GM23338 (cell line): ENCODE measurements around the gene SYNE2. TPM values are rescaled to one million over a fixed set of nuclear protein-coding genes. Genes with fewer than 3 reads are reported as not detected.

ENCODE experiments used
- ATAC-seq: fragments of 200-7000 bp; cut with Tn5 transposase; 3 replicates; pipeline ENCODE4 v1.9.1; 2020
- DNase-seq: peaks from one replicate; pipeline ENCODE4 v3.0.0-alpha.2; 2015; ENCODE audit warnings: low spot score
- H2AFZ ChIP-seq: fragments of 200-600 bp; sonication (generic); 2 replicates; pipeline ENCODE4 v1.8.0; 2016; ENCODE audit warnings: antibody characterized with exemption, mild to moderate bottlenecking, moderate library complexity
- H3F3A ChIP-seq: fragments of 200-600 bp; sonication (generic); replicated peaks from 2 replicates; pipeline ENCODE4 v1.8.0; 2017; ENCODE audit warnings: antibody characterized with exemption, mixed run types, low read depth
- H3K27ac ChIP-seq: fragments of 200-600 bp; sonication (generic); 2 replicates; pipeline ENCODE4 v1.6.1; 2016; ENCODE audit warnings: low read depth
- H3K27me3 ChIP-seq: fragments of 200-600 bp; sonication (generic); 2 replicates; pipeline ENCODE4 v1.8.0; 2016; ENCODE audit warnings: mild to moderate bottlenecking, mixed run types, moderate library complexity; ENCODE audit not compliant: insufficient read depth
- H3K36me3 ChIP-seq: fragments of 200-600 bp; sonication (generic); 2 replicates; pipeline ENCODE4 v1.8.0; 2016; ENCODE audit warnings: mild to moderate bottlenecking; ENCODE audit not compliant: insufficient read depth
- H3K4me1 ChIP-seq: fragments of 200-600 bp; sonication (generic); 2 replicates; pipeline ENCODE4 v1.8.0; 2016; ENCODE audit warnings: mild to moderate bottlenecking, moderate library complexity; ENCODE audit not compliant: insufficient read depth
- H3K4me2 ChIP-seq: fragments of 200-600 bp; sonication (generic); 2 replicates; pipeline ENCODE4 v1.7.1; 2017; ENCODE audit warnings: mixed run types
- H3K4me3 ChIP-seq: fragments of 200-600 bp; sonication (generic); 2 replicates; pipeline ENCODE4 v1.6.1; 2016; ENCODE audit warnings: mixed run types
- H3K79me2 ChIP-seq: fragments of 200-600 bp; sonication (generic); replicated peaks from 2 replicates; pipeline ENCODE4 v1.8.0; 2017; ENCODE audit warnings: mild to moderate bottlenecking; ENCODE audit not compliant: insufficient read depth
- H3K9me2 ChIP-seq: fragments of 200-600 bp; sonication (generic); 2 replicates; pipeline ENCODE4 v1.8.0; 2017; ENCODE audit not compliant: insufficient read depth
- H4K20me1 ChIP-seq: fragments of 200-600 bp; sonication (generic); replicated peaks from 2 replicates; pipeline ENCODE4 v1.8.0; 2017; ENCODE audit warnings: mild to moderate bottlenecking; ENCODE audit not compliant: insufficient read depth
- H3K27ac Mint-ChIP-seq: 2 replicates; pipeline ENCODE4 v1.8.0; 2020; ENCODE audit warnings: inconsistent platforms, mild to moderate bottlenecking, moderate library complexity, mixed read lengths
- H3K27me3 Mint-ChIP-seq: 3 replicates; pipeline ENCODE4 v1.8.0; 2022; ENCODE audit warnings: low read depth, mild to moderate bottlenecking, moderate library complexity, mixed read lengths, inconsistent platforms; ENCODE audit not compliant: insufficient read depth, poor library complexity
- H3K36me3 Mint-ChIP-seq: 3 replicates; pipeline ENCODE4 v1.8.0; 2021; ENCODE audit warnings: low read depth, mild to moderate bottlenecking, inconsistent platforms, moderate library complexity, mixed read lengths
- H3K4me1 Mint-ChIP-seq: 3 replicates; pipeline ENCODE4 v1.8.0; 2020; ENCODE audit warnings: mild to moderate bottlenecking, inconsistent platforms, mixed read lengths
- H3K4me3 Mint-ChIP-seq: 3 replicates; pipeline ENCODE4 v1.8.0; 2021; ENCODE audit warnings: moderate library complexity, mild to moderate bottlenecking, inconsistent platforms, mixed read lengths
- H3K9me3 Mint-ChIP-seq: 3 replicates; pipeline ENCODE4 v1.8.0; 2020; ENCODE audit warnings: moderate library complexity, mild to moderate bottlenecking, inconsistent platforms, mixed read lengths
- CREB1 ChIP-seq: fragments of 250-450 bp; sonication (Bioruptor Pico); IDR thresholded peaks from 2 replicates; pipeline ENCODE4 v1.5.0; 2020; ENCODE audit warnings: low read depth, mild to moderate bottlenecking, moderate library complexity
- CTCF ChIP-seq, 2 experiments: fragments of 200-600 bp in 1 of 2; sonication (generic) in 1 of 2; conservative IDR thresholded peaks; 2 replicates each; pipeline versions ENCODE4 v1.5.1 to v1.6.1; 2016 to 2017; ENCODE audit warnings: antibody characterized with exemption in 2 of 2, low read depth in 2 of 2, mild to moderate bottlenecking in 2 of 2, moderate library complexity in 1 of 2
- ETS1 ChIP-seq: IDR thresholded peaks from 2 replicates; pipeline ENCODE4 v1.6.1; 2016; ENCODE audit warnings: antibody characterized with exemption
- EZH2 ChIP-seq: fragments of 200-600 bp; sonication (generic); IDR thresholded peaks from one replicate; pipeline ENCODE4 v1.8.0; 2017; ENCODE audit warnings: antibody characterized with exemption, mild to moderate bottlenecking, low read depth; ENCODE audit not compliant: unreplicated experiment
- EZH2phosphoT487 ChIP-seq: fragments of 200-600 bp; sonication (generic); IDR thresholded peaks from one replicate; pipeline ENCODE4 v1.8.1; 2018; ENCODE audit warnings: antibody characterized with exemption; ENCODE audit not compliant: unreplicated experiment
- JUNB ChIP-seq: IDR thresholded peaks from one replicate; pipeline ENCODE4 v1.6.1; 2016; ENCODE audit warnings: antibody characterized with exemption; ENCODE audit not compliant: unreplicated experiment
- NANOG ChIP-seq: IDR thresholded peaks from 2 replicates; pipeline ENCODE4 v1.6.1; 2016; ENCODE audit warnings: antibody characterized with exemption, borderline replicate concordance
- POLR2AphosphoS5 ChIP-seq: IDR thresholded peaks from 2 replicates; pipeline ENCODE4 v1.6.1; 2016; ENCODE audit warnings: antibody characterized with exemption, low read depth
- STAT1 ChIP-seq: IDR thresholded peaks from one replicate; pipeline ENCODE4 v1.6.1; 2016; ENCODE audit warnings: antibody characterized with exemption; ENCODE audit not compliant: unreplicated experiment
- ZNF114 ChIP-seq: fragments of 250-450 bp; sonication (Bioruptor Pico); IDR thresholded peaks from 2 replicates; pipeline ENCODE4 v1.5.0; 2020; ENCODE audit warnings: mild to moderate bottlenecking, moderate library complexity
- ZNF331 ChIP-seq: fragments of 250-450 bp; sonication (Bioruptor Pico); IDR thresholded peaks from 2 replicates; pipeline ENCODE4 v1.5.0; 2020; ENCODE audit warnings: low read depth, mild to moderate bottlenecking, moderate library complexity
- ZNF462 ChIP-seq: fragments of 250-450 bp; sonication (Bioruptor Pico); IDR thresholded peaks from 2 replicates; pipeline ENCODE4 v1.5.0; 2020; ENCODE audit warnings: mild to moderate bottlenecking, moderate library complexity
- polyA plus RNA-seq: library from polyadenylated mRNA; unstranded; fragments of >200 nt; fragmentation: Nextera tagmentation; extraction: Ambion mirVana; gene quantifications from 2 replicates; pipeline ENCODE4 v1.2.1, GENCODE V29; 2016
- total RNA-seq: library from RNA; depleted of rRNA; stranded (reverse); fragments of >200 nt; shearing (Covaris generic); gene quantifications from 2 replicates; pipeline ENCODE4 v1.2.3, GENCODE V29; 2014

The SYNE2 gene
- total and polyA plus RNA-seq, 2 experiments from 2014 or later: 34.3 to 86.5 TPM

GRCh38 chr14:63860146-63860545 lies 7.3 kb downstream of the SYNE2 start (continued):
- no peak for TF ChIP-seq ZNF114 (CRISPR knock-in tag)
- no peak for TF ChIP-seq EZH2phosphoT487
- no peak for TF ChIP-seq NANOG
- no peak for TF ChIP-seq JUNB
- no peak for TF ChIP-seq POLR2AphosphoS5
- TF ChIP-seq CREB1: no peak
- TF ChIP-seq ZNF331 (CRISPR knock-in tag): no peak
- TF ChIP-seq EZH2: no peak
- TF ChIP-seq STAT1: no peak
- TF ChIP-seq ETS1: no peak
- no peak for TF ChIP-seq CTCF (conservative IDR thresholded peaks at IDR 0.05; ENCODE audit: low read depth in 2 of 2)

- Histone ChIP-seq H3K27ac (no peak overlapping the region), H3K36me3 (no peaks in the 10 kb centered on the region), H3K4me2 (no peak overlapping the region), H3F3A (no peaks in the 10 kb centered on the region), H3K9me2 (no peaks in the 10 kb centered on the region), H3K79me2 (peaks cover 77% of the 10 kb centered on the region), H4K20me1 (peaks cover 6% of the 10 kb centered on the region; the same call in 1 of the 2 replicates), H3K27me3 (no peaks in the 10 kb centered on the region), H3K4me1 (peaks cover 6% of the 10 kb centered on the region; the same call in 1 of the 2 replicates), H3K4me3 (no peak overlapping the region), H2AFZ (no peak overlapping the region)
- Mint-ChIP-seq H3K4me1 (peaks cover 28% of the 10 kb centered on the region), H3K27ac (no peak overlapping the region), H3K9me3 (no peaks in the 10 kb centered on the region), H3K27me3 (no peaks in the 10 kb centered on the region), H3K36me3 (no peaks in the 10 kb centered on the region), H3K4me3 (no peak overlapping the region)
- ATAC-seq: no peak
- DNase-seq: no peak
- no peak for TF ChIP-seq EZH2phosphoT487
- no peak for TF ChIP-seq JUNB
- no peak for TF ChIP-seq EZH2
- no peak for TF ChIP-seq ZNF462 (CRISPR knock-in tag)
- TF ChIP-seq POLR2AphosphoS5: no peak
- no peak for TF ChIP-seq ZNF331 (CRISPR knock-in tag)
- no peak for TF ChIP-seq ZNF114 (CRISPR knock-in tag)
- TF ChIP-seq CTCF (conservative IDR thresholded peaks at IDR 0.05; ENCODE audit: low read depth in 2 of 2): no peak
- TF ChIP-seq NANOG: no peak
Measured at GRCh38 chr14:63862163-63862562, 9.4 kb downstream of the SYNE2 start.
